GM23338 (cell line): ENCODE data around the gene ESR2. TPM values are rescaled to one million over a fixed set of nuclear protein-coding genes. Genes with fewer than 3 reads are reported as not detected.

ENCODE experiments used
- ATAC-seq: fragments of 200-7000 bp; cut with Tn5 transposase; 3 replicates; pipeline ENCODE4 v1.9.1; 2020
- DNase-seq: peaks from one replicate; pipeline ENCODE4 v3.0.0-alpha.2; 2015; ENCODE audit warnings: low spot score
- H2AFZ ChIP-seq: fragments of 200-600 bp; sonication (generic); 2 replicates; pipeline ENCODE4 v1.8.0; 2016; ENCODE audit warnings: antibody characterized with exemption, mild to moderate bottlenecking, moderate library complexity
- H3F3A ChIP-seq: fragments of 200-600 bp; sonication (generic); replicated peaks from 2 replicates; pipeline ENCODE4 v1.8.0; 2017; ENCODE audit warnings: antibody characterized with exemption, mixed run types, low read depth
- H3K27ac ChIP-seq: fragments of 200-600 bp; sonication (generic); 2 replicates; pipeline ENCODE4 v1.6.1; 2016; ENCODE audit warnings: low read depth
- H3K27me3 ChIP-seq: fragments of 200-600 bp; sonication (generic); 2 replicates; pipeline ENCODE4 v1.8.0; 2016; ENCODE audit warnings: mild to moderate bottlenecking, mixed run types, moderate library complexity; ENCODE audit not compliant: insufficient read depth
- H3K36me3 ChIP-seq: fragments of 200-600 bp; sonication (generic); 2 replicates; pipeline ENCODE4 v1.8.0; 2016; ENCODE audit warnings: mild to moderate bottlenecking; ENCODE audit not compliant: insufficient read depth
- H3K4me1 ChIP-seq: fragments of 200-600 bp; sonication (generic); 2 replicates; pipeline ENCODE4 v1.8.0; 2016; ENCODE audit warnings: mild to moderate bottlenecking, moderate library complexity; ENCODE audit not compliant: insufficient read depth
- H3K4me2 ChIP-seq: fragments of 200-600 bp; sonication (generic); 2 replicates; pipeline ENCODE4 v1.7.1; 2017; ENCODE audit warnings: mixed run types
- H3K4me3 ChIP-seq: fragments of 200-600 bp; sonication (generic); 2 replicates; pipeline ENCODE4 v1.6.1; 2016; ENCODE audit warnings: mixed run types
- H3K79me2 ChIP-seq: fragments of 200-600 bp; sonication (generic); replicated peaks from 2 replicates; pipeline ENCODE4 v1.8.0; 2017; ENCODE audit warnings: mild to moderate bottlenecking; ENCODE audit not compliant: insufficient read depth
- H3K9me2 ChIP-seq: fragments of 200-600 bp; sonication (generic); 2 replicates; pipeline ENCODE4 v1.8.0; 2017; ENCODE audit not compliant: insufficient read depth
- H4K20me1 ChIP-seq: fragments of 200-600 bp; sonication (generic); replicated peaks from 2 replicates; pipeline ENCODE4 v1.8.0; 2017; ENCODE audit warnings: mild to moderate bottlenecking; ENCODE audit not compliant: insufficient read depth
- H3K27ac Mint-ChIP-seq: 2 replicates; pipeline ENCODE4 v1.8.0; 2020; ENCODE audit warnings: inconsistent platforms, mild to moderate bottlenecking, moderate library complexity, mixed read lengths
- H3K27me3 Mint-ChIP-seq: 3 replicates; pipeline ENCODE4 v1.8.0; 2022; ENCODE audit warnings: low read depth, mild to moderate bottlenecking, moderate library complexity, mixed read lengths, inconsistent platforms; ENCODE audit not compliant: insufficient read depth, poor library complexity
- H3K36me3 Mint-ChIP-seq: 3 replicates; pipeline ENCODE4 v1.8.0; 2021; ENCODE audit warnings: low read depth, mild to moderate bottlenecking, inconsistent platforms, moderate library complexity, mixed read lengths
- H3K4me1 Mint-ChIP-seq: 3 replicates; pipeline ENCODE4 v1.8.0; 2020; ENCODE audit warnings: mild to moderate bottlenecking, inconsistent platforms, mixed read lengths
- H3K4me3 Mint-ChIP-seq: 3 replicates; pipeline ENCODE4 v1.8.0; 2021; ENCODE audit warnings: moderate library complexity, mild to moderate bottlenecking, inconsistent platforms, mixed read lengths
- H3K9me3 Mint-ChIP-seq: 3 replicates; pipeline ENCODE4 v1.8.0; 2020; ENCODE audit warnings: moderate library complexity, mild to moderate bottlenecking, inconsistent platforms, mixed read lengths
- EZH2 ChIP-seq: fragments of 200-600 bp; sonication (generic); IDR thresholded peaks from one replicate; pipeline ENCODE4 v1.8.0; 2017; ENCODE audit warnings: antibody characterized with exemption, mild to moderate bottlenecking, low read depth; ENCODE audit not compliant: unreplicated experiment
- EZH2phosphoT487 ChIP-seq: fragments of 200-600 bp; sonication (generic); IDR thresholded peaks from one replicate; pipeline ENCODE4 v1.8.1; 2018; ENCODE audit warnings: antibody characterized with exemption; ENCODE audit not compliant: unreplicated experiment
- POLR2AphosphoS5 ChIP-seq: IDR thresholded peaks from 2 replicates; pipeline ENCODE4 v1.6.1; 2016; ENCODE audit warnings: antibody characterized with exemption, low read depth
- ZNF331 ChIP-seq: fragments of 250-450 bp; sonication (Bioruptor Pico); IDR thresholded peaks from 2 replicates; pipeline ENCODE4 v1.5.0; 2020; ENCODE audit warnings: low read depth, mild to moderate bottlenecking, moderate library complexity
- long read RNA-seq: library from polyadenylated mRNA; unstranded; transcript quantifications from one replicate; pipeline ENCODE4 v2.0.0, GENCODE V29; 2020; ENCODE audit not compliant: unreplicated experiment
- polyA plus RNA-seq: library from polyadenylated mRNA; unstranded; fragments of >200 nt; fragmentation: Nextera tagmentation; extraction: Ambion mirVana; gene quantifications from 2 replicates; pipeline ENCODE4 v1.2.1, GENCODE V29; 2016
- total RNA-seq: library from RNA; depleted of rRNA; stranded (reverse); fragments of >200 nt; shearing (Covaris generic); gene quantifications from 2 replicates; pipeline ENCODE4 v1.2.3, GENCODE V29; 2014; rRNA removed
- TF ChIP-seq, protein P1 (sequence below), 2 experiments: fragments of 200-600 bp in 1 of 2; sonication (generic) in 1 of 2; conservative IDR thresholded peaks; 2 replicates each; pipeline versions ENCODE4 v1.5.1 to v1.6.1; 2016 to 2017; ENCODE audit warnings: antibody characterized with exemption in 2 of 2, low read depth in 2 of 2, mild to moderate bottlenecking in 2 of 2, moderate library complexity in 1 of 2
- TF ChIP-seq, protein P2 (sequence below): IDR thresholded peaks from one replicate; pipeline ENCODE4 v1.6.1; 2018; ENCODE audit warnings: antibody characterized with exemption; ENCODE audit not compliant: unreplicated experiment
- TF ChIP-seq, protein P3 (sequence below): fragments of 250-450 bp; sonication (Bioruptor Pico); IDR thresholded peaks from 2 replicates; pipeline ENCODE4 v1.5.0; 2020; ENCODE audit warnings: mild to moderate bottlenecking, moderate library complexity

Gene ESR2
- total RNA-seq, result 0.08 and 0.59 TPM in 2 replicates
- polyA plus RNA-seq, result 0.35 and 0.58 TPM in 2 replicates
- long read RNA-seq, partial matches to known transcripts, result 0 of 2 reads
- long read RNA-seq, other reads (novel, unspliced or antisense), result 2 of 2 reads

DNA sequence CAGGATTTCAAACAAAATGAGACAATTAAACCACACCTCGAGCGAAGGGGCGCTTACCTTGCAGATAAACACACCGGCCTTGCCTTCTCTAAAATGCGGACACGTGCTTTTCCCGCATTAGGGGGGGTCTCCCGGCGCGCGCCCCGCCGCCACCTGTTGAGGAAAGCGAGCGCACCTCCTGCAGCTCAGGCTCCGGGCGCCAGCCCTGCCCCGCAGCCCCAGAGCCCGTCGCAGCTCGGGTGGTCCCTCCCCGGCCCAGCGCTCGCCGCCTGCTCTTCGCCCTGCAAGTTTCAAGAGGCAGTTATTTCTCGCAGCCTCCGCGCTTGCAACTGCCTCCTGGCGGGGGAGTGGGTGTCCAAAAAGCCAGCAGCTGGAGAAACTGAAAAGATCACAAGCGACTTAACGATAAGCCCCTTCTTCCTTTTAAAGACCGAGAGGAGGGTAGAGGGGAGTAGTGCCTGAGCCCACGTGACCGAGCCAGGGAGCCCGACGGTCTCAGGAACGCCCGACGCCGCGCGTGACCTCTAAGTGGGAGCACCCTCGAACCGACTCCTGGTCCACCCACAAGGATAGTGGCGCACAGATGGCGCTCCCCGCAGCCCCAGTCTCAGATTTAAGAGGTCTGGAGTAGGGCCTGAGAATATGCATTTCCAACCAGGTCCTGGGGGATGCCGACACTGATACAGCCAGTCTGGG, at the start of gene ESR2:
Gene ESR2 (minus strand): TSS at position 396 of the 696 bp plus-strand sequence. CDS start 11,386 bp downstream, outside the sequence.
- H4K20me1 ChIP-seq, result no peaks in the 10 kb centered on the region
- H3K27me3 ChIP-seq, result peaks cover 29% of the 10 kb centered on the region
- DNase-seq (peak; percentile 51), ATAC-seq (peak; percentile 77)
- no peaks in the 10 kb centered on the region for H3K79me2 ChIP-seq
- Mint-ChIP-seq H3K4me3 (peak within 1 kb of the TSS; percentile 72), H3K27ac (no peak within 1 kb of the TSS), H3K27me3 (peaks cover 24% of the 10 kb centered on the region), H3K36me3 (no peaks in the 10 kb centered on the region), H3K9me3 (no peaks in the 10 kb centered on the region), H3K4me1 (peaks cover 8% of the 10 kb centered on the region; the same call in 2 of the 3 replicates)
- H3F3A ChIP-seq, result peaks cover 5% of the 10 kb centered on the region; the same call in 1 of the 2 replicates
- H3K4me2 ChIP-seq, result peak within 1 kb of the TSS; percentile 95
- peak within 1 kb of the TSS; percentile 77 for H3K4me3 ChIP-seq
- TF ChIP-seq EZH2 (peak; percentile 15), POLR2AphosphoS5 (no peak), ZNF331 (no peak)
- TF ChIP-seq, protein P1, sequence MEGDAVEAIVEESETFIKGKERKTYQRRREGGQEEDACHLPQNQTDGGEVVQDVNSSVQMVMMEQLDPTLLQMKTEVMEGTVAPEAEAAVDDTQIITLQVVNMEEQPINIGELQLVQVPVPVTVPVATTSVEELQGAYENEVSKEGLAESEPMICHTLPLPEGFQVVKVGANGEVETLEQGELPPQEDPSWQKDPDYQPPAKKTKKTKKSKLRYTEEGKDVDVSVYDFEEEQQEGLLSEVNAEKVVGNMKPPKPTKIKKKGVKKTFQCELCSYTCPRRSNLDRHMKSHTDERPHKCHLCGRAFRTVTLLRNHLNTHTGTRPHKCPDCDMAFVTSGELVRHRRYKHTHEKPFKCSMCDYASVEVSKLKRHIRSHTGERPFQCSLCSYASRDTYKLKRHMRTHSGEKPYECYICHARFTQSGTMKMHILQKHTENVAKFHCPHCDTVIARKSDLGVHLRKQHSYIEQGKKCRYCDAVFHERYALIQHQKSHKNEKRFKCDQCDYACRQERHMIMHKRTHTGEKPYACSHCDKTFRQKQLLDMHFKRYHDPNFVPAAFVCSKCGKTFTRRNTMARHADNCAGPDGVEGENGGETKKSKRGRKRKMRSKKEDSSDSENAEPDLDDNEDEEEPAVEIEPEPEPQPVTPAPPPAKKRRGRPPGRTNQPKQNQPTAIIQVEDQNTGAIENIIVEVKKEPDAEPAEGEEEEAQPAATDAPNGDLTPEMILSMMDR (conservative IDR thresholded peaks at IDR 0.05; ENCODE audit: low read depth in 2 of 2), result peak in 1 of 2 experiments; percentile 33; a peak in 1 of 4 replicates
- TF ChIP-seq, protein P2, sequence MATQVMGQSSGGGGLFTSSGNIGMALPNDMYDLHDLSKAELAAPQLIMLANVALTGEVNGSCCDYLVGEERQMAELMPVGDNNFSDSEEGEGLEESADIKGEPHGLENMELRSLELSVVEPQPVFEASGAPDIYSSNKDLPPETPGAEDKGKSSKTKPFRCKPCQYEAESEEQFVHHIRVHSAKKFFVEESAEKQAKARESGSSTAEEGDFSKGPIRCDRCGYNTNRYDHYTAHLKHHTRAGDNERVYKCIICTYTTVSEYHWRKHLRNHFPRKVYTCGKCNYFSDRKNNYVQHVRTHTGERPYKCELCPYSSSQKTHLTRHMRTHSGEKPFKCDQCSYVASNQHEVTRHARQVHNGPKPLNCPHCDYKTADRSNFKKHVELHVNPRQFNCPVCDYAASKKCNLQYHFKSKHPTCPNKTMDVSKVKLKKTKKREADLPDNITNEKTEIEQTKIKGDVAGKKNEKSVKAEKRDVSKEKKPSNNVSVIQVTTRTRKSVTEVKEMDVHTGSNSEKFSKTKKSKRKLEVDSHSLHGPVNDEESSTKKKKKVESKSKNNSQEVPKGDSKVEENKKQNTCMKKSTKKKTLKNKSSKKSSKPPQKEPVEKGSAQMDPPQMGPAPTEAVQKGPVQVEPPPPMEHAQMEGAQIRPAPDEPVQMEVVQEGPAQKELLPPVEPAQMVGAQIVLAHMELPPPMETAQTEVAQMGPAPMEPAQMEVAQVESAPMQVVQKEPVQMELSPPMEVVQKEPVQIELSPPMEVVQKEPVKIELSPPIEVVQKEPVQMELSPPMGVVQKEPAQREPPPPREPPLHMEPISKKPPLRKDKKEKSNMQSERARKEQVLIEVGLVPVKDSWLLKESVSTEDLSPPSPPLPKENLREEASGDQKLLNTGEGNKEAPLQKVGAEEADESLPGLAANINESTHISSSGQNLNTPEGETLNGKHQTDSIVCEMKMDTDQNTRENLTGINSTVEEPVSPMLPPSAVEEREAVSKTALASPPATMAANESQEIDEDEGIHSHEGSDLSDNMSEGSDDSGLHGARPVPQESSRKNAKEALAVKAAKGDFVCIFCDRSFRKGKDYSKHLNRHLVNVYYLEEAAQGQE, result no peak
- peak within 1 kb of the TSS; percentile 99 for H2AFZ ChIP-seq
- H3K4me1 ChIP-seq, result 0 out of 2 replicates have a peak, but pooled peaks cover 5% of the 10 kb centered on the region
- H3K9me2 ChIP-seq, result no peaks in the 10 kb centered on the region
- no peaks in the 10 kb centered on the region for H3K36me3 ChIP-seq
- H3K27ac ChIP-seq, result no peak within 1 kb of the TSS

DNA sequence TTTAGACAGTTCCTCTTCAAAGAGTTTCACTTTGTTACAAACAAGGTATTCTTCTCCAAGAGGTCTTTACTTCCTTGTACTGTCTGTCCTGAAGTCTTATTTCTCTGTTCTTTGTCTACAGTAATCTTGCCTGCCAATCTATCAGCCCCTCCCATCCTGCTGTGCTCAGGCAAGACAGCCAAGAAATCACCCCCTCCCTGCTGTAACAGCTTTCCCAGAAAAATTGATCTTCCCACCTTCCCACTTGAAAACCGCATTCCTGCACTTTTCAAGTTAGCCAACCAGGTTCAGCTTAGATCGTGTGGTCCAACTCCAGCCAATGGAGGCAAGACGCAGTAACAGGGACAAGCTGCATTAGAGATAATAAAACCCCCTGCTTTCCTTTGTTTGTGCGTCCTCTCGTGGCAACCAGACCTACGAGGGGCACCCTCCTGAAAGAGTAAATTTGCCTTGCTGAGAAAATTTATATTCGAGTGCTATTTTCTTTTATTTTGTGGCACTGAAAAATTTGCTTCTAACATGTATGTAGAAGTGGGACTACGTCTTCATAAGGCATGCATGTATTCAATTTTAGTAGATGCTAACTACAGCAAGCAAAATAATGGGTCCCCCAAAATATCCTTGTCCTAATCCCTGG, 46.5 kb upstream of the ESR2 start:
- H3K79me2 ChIP-seq, result peaks cover 9% of the 10 kb centered on the region
- no peak overlapping the region for H3K27ac ChIP-seq
- ATAC-seq, result no peak

More for the DNA sequence above, 46.5 kb upstream of the ESR2 start:
- peaks cover 8% of the 10 kb centered on the region for H3F3A ChIP-seq
- peaks cover 22% of the 10 kb centered on the region for H3K36me3 Mint-ChIP-seq
- H3K4me1 ChIP-seq, result peaks cover 14% of the 10 kb centered on the region
- peak overlapping the region; percentile 20; the same call in 1 of the 3 replicates for H3K4me3 Mint-ChIP-seq
- H3K9me2 ChIP-seq, result no peaks in the 10 kb centered on the region
- TF ChIP-seq, protein P3, sequence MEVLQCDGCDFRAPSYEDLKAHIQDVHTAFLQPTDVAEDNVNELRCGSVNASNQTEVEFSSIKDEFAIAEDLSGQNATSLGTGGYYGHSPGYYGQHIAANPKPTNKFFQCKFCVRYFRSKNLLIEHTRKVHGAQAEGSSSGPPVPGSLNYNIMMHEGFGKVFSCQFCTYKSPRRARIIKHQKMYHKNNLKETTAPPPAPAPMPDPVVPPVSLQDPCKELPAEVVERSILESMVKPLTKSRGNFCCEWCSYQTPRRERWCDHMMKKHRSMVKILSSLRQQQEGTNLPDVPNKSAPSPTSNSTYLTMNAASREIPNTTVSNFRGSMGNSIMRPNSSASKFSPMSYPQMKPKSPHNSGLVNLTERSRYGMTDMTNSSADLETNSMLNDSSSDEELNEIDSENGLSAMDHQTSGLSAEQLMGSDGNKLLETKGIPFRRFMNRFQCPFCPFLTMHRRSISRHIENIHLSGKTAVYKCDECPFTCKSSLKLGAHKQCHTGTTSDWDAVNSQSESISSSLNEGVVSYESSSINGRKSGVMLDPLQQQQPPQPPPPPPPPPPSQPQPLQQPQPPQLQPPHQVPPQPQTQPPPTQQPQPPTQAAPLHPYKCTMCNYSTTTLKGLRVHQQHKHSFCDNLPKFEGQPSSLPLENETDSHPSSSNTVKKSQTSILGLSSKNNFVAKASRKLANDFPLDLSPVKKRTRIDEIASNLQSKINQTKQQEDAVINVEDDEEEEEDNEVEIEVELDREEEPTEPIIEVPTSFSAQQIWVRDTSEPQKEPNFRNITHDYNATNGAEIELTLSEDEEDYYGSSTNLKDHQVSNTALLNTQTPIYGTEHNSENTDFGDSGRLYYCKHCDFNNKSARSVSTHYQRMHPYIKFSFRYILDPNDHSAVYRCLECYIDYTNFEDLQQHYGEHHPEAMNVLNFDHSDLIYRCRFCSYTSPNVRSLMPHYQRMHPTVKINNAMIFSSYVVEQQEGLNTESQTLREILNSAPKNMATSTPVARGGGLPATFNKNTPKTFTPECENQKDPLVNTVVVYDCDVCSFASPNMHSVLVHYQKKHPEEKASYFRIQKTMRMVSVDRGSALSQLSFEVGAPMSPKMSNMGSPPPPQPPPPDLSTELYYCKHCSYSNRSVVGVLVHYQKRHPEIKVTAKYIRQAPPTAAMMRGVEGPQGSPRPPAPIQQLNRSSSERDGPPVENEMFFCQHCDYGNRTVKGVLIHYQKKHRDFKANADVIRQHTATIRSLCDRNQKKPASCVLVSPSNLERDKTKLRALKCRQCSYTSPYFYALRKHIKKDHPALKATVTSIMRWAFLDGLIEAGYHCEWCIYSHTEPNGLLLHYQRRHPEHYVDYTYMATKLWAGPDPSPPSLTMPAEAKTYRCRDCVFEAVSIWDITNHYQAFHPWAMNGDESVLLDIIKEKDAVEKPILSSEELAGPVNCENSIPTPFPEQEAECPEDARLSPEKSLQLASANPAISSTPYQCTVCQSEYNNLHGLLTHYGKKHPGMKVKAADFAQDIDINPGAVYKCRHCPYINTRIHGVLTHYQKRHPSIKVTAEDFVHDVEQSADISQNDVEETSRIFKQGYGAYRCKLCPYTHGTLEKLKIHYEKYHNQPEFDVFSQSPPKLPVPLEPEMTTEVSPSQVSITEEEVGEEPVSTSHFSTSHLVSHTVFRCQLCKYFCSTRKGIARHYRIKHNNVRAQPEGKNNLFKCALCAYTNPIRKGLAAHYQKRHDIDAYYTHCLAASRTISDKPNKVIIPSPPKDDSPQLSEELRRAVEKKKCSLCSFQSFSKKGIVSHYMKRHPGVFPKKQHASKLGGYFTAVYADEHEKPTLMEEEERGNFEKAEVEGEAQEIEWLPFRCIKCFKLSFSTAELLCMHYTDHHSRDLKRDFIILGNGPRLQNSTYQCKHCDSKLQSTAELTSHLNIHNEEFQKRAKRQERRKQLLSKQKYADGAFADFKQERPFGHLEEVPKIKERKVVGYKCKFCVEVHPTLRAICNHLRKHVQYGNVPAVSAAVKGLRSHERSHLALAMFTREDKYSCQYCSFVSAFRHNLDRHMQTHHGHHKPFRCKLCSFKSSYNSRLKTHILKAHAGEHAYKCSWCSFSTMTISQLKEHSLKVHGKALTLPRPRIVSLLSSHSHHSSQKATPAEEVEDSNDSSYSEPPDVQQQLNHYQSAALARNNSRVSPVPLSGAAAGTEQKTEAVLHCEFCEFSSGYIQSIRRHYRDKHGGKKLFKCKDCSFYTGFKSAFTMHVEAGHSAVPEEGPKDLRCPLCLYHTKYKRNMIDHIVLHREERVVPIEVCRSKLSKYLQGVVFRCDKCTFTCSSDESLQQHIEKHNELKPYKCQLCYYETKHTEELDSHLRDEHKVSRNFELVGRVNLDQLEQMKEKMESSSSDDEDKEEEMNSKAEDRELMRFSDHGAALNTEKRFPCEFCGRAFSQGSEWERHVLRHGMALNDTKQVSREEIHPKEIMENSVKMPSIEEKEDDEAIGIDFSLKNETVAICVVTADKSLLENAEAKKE (CRISPR knock-in tag), result no peak
- TF ChIP-seq EZH2 (no peak), EZH2phosphoT487 (no peak)
- peaks cover 25% of the 10 kb centered on the region for H3K9me3 Mint-ChIP-seq
- H3K4me3 ChIP-seq, result no peak overlapping the region
- DNase-seq, result peak; percentile 44
- H3K27me3 Mint-ChIP-seq, result peaks cover 15% of the 10 kb centered on the region
- H3K27me3 ChIP-seq, result no peaks in the 10 kb centered on the region
- no peak overlapping the region; the same call in 1 of the 2 replicates for H3K27ac Mint-ChIP-seq
- H3K4me1 Mint-ChIP-seq, result peaks cover 19% of the 10 kb centered on the region
- H2AFZ ChIP-seq, result no peak overlapping the region
- no peak overlapping the region for H3K4me2 ChIP-seq
- H4K20me1 ChIP-seq, result no peaks in the 10 kb centered on the region
- peaks cover 3% of the 10 kb centered on the region; the same call in 1 of the 2 replicates for H3K36me3 ChIP-seq
